ENCODE results near the gene SFMBT2. TPM values are rescaled to one million over a fixed set of nuclear protein-coding genes. Genes with fewer than 3 reads are reported as not detected.

The SFMBT2 gene
- total and polyA plus RNA-seq, 10 of the 15 experiments (the other 5 are each of a cell fraction or from before 2014, with no cell fraction given), result 2.8 to 29.6 (median 15.1) TPM

GRCh38 chr10:7235376-7235775, 175.5 kb downstream of the SFMBT2 start:
- Histone ChIP-seq H3K9me3 (replicated peaks; ENCODE audit: control insufficient read depth, insufficient read depth, low read length) (no peaks in the 10 kb centered on the region), H3K79me2 (ENCODE audit: control insufficient read depth, insufficient read depth, low read length) (no peaks in the 10 kb centered on the region), H3K9ac (ENCODE audit: control insufficient read depth, insufficient read depth, low read length) (no peak overlapping the region), H3K27ac (ENCODE audit: control insufficient read depth, insufficient read depth) (no peak overlapping the region), H3K4me1 (ENCODE audit: control insufficient read depth, insufficient read depth, low read length) (peaks cover 5% of the 10 kb centered on the region), H3K4me3 (no peak overlapping the region), H4K20me1 (ENCODE audit: control insufficient read depth, insufficient read depth) (no peaks in the 10 kb centered on the region), H3K36me3 (ENCODE audit: control insufficient read depth in 2 of 2, insufficient read depth in 2 of 2, low read length in 1 of 2) (peaks cover 13% of the 10 kb centered on the region in 2 experiments), H3K27me3 (replicated peaks in 1 of 2; ENCODE audit: control insufficient read depth in 2 of 2, insufficient read depth in 2 of 2, low read length in 1 of 2) (no peaks in the 10 kb centered on the region), H2AFZ (ENCODE audit: control insufficient read depth, low read depth, low read length) (no peak overlapping the region), H3K4me2 (ENCODE audit: control insufficient read depth, insufficient read depth) (no peak overlapping the region)
- WGBS (ENCODE audit: insufficient coverage, insufficient replicate concordance, low lambda C conversion rate, missing lambda C conversion rate), result 96% methylated on average over 3 of the region's 3 CpGs
- ATAC-seq, result no peak
- TSS peak; percentile 7 for BruUV-seq (replicated peaks)
- ChIA-PET CTCF (interaction anchor here (1.0 to 1.2 kb wide), 3 partner anchors 10 to 131 kb away, joined by 3 to 4 read pairs (median 3); no protein-coding TSS in a partner anchor), RAD21 (ENCODE audit: unreplicated experiment) (no interaction called here), SMC1A (ENCODE audit: uncharacterized antibody, unreplicated experiment) (interaction anchor here (1.0 kb wide), 1 partner anchor 18 kb away, joined by 3 read pairs; no protein-coding TSS in a partner anchor), POLR2A (no interaction called here)
- TF ChIP-seq ZNF384 (IDR thresholded peaks at IDR 0.05; ENCODE audit: borderline replicate concordance, low read depth, low read length) (no peak), EED (IDR thresholded peaks at IDR 0.05; ENCODE audit: low read depth) (no peak), HDGF (IDR thresholded peaks at IDR 0.05) (peak; percentile 70), ZNF592 (IDR thresholded peaks at IDR 0.05) (no peak), E4F1 (IDR thresholded peaks at IDR 0.05; ENCODE audit: borderline replicate concordance, partially characterized antibody) (no peak), RCOR1 (conservative IDR thresholded peaks at IDR 0.05; ENCODE audit: low read depth, low read length) (no peak), RB1 (IDR thresholded peaks at IDR 0.05; ENCODE audit: borderline replicate concordance) (no peak), TAF1 (IDR thresholded peaks at IDR 0.05; ENCODE audit: borderline replicate concordance, low read depth, low read length) (no peak), MTA3 (IDR thresholded peaks at IDR 0.05; ENCODE audit: borderline replicate concordance, low read length) (no peak)
- DNase-seq (ENCODE audit: low read depth, low spot score), result no peak
- intact Hi-C loops (cut with micrococcal nuclease; ENCODE audit: unreplicated experiment) (no loop called here), in situ Hi-C loops (cut with MboI) (no loop called here)
- FAIRE-seq, result peak; percentile 79
